ENCODE results near the gene PKD1. TPM values are rescaled to one million over a fixed set of nuclear protein-coding genes. Genes with fewer than 3 reads are reported as not detected.
"Not testable (repeated sequence)": the region's sequence is repeated elsewhere in the genome, so short reads cannot be mapped to it uniquely, and the experiment has no call there.

The PKD1 gene
- total RNA-seq, 1 experiment from 2014 or later, result 137 TPM

GRCh38 chr16:2142942-2143877 is 7.5 kb upstream of the PKD1 start:
- no TSS peak for BruUV-seq (replicated peaks)
- POLR2A ChIA-PET, result no interaction called here
- Histone ChIP-seq H4K20me1 (ENCODE audit: insufficient read depth) (no peaks in the 10 kb centered on the region), H3K36me3 (ENCODE audit: control insufficient read depth in 1 of 2, insufficient read depth in 2 of 2, low read length in 2 of 2) (no peaks in the 10 kb centered on the region), H3K9me2 (ENCODE audit: insufficient read depth) (no peaks in the 10 kb centered on the region), H3K4me1 (ENCODE audit: control insufficient read depth in 1 of 2, insufficient read depth in 2 of 2, low read length in 2 of 2) (peaks cover 8 to 32% of the 10 kb centered on the region in 2 experiments; a peak in 3 of 4 replicates), H3K4me2 (ENCODE audit: low read length) (no peak overlapping the region), H3K9ac (ENCODE audit: low read length) (no peak overlapping the region), H3K27me3 (ENCODE audit: insufficient read depth, low read length) (no peaks in the 10 kb centered on the region), H3K4me3 (replicated peaks in 1 of 2; ENCODE audit: low read depth in 1 of 2, low read length in 2 of 2) (no peak overlapping the region), H3K27ac (ENCODE audit: low read depth, low read length) (no peak overlapping the region), H2AFZ (ENCODE audit: low read depth, low read length, poor library complexity, severe bottlenecking) (no peak overlapping the region), H3K9me3 (ENCODE audit: control insufficient read depth in 1 of 2, insufficient read depth in 1 of 2, low read depth in 1 of 2, low read length in 2 of 2) (no peaks in the 10 kb centered on the region), H3K79me2 (ENCODE audit: insufficient read depth, low read length) (no peaks in the 10 kb centered on the region)
- TF ChIP-seq ZFX (IDR thresholded peaks at IDR 0.05) (no peak), SRF (IDR thresholded peaks at IDR 0.05; ENCODE audit: low read depth) (no peak), EZH2phosphoT487 (IDR thresholded peaks at IDR 0.05; ENCODE audit: borderline replicate concordance) (no peak), ZNF274 (IDR thresholded peaks at IDR 0.05; ENCODE audit: low read depth, low read length) (no peak), MAX (IDR thresholded peaks at IDR 0.05) (no peak), EZH2 (IDR thresholded peaks at IDR 0.05) (no peak)
- DNase-seq (ENCODE audit: low read depth, low spot score), result no peak
- no peak for ATAC-seq
- intact Hi-C loops (cut with micrococcal nuclease), result loop anchor here (5.0 kb wide), 2 partner anchors 96 to 141 kb away; partner anchors contain the start of genes NTHL1 and TSC2
- RAD21 ChIA-PET (ENCODE audit: low non-redundant PET in 1 of 2, low total read pairs in 2 of 2, uncharacterized antibody in 2 of 2, unreplicated experiment in 2 of 2), result no interaction called here
- CTCF ChIA-PET, result no interaction called here

GRCh38 chr16:2135071-2135470 is 627 bp downstream of the PKD1 start:
- Histone ChIP-seq H3K4me3 (replicated peaks in 1 of 2; ENCODE audit: low read depth in 1 of 2, low read length in 2 of 2) (peak overlapping the region; percentile 50 to 56), H3K4me2 (ENCODE audit: low read length) (peak overlapping the region; percentile 65), H3K4me1 (ENCODE audit: control insufficient read depth in 1 of 2, insufficient read depth in 2 of 2, low read length in 2 of 2) (peaks cover 4 to 17% of the 10 kb centered on the region in 2 experiments; a peak in 3 of 4 replicates), H3K27ac (ENCODE audit: low read depth, low read length) (peak overlapping the region; percentile 60; the same call in 1 of the 2 replicates), H3K9ac (ENCODE audit: low read length) (peak overlapping the region; percentile 55)
- BruUV-seq (replicated peaks); H4K20me1 ChIP-seq (ENCODE audit: insufficient read depth); H3K27me3 ChIP-seq (ENCODE audit: insufficient read depth, low read length); CTCF ChIA-PET; H3K9me3 ChIP-seq (ENCODE audit: control insufficient read depth in 1 of 2, insufficient read depth in 1 of 2, low read depth in 1 of 2, low read length in 2 of 2); H2AFZ ChIP-seq (ENCODE audit: low read depth, low read length, poor library complexity, severe bottlenecking); RAD21 ChIA-PET (ENCODE audit: low non-redundant PET in 1 of 2, low total read pairs in 2 of 2, uncharacterized antibody in 2 of 2, unreplicated experiment in 2 of 2); H3K36me3 ChIP-seq (ENCODE audit: control insufficient read depth in 1 of 2, insufficient read depth in 2 of 2, low read length in 2 of 2); DNase-seq (ENCODE audit: low read depth, low spot score); H3K9me2 ChIP-seq (ENCODE audit: insufficient read depth); intact Hi-C loops (cut with micrococcal nuclease); H3K79me2 ChIP-seq (ENCODE audit: insufficient read depth, low read length); POLR2A ChIA-PET; ATAC-seq: not testable (repeated sequence)

DNA sequence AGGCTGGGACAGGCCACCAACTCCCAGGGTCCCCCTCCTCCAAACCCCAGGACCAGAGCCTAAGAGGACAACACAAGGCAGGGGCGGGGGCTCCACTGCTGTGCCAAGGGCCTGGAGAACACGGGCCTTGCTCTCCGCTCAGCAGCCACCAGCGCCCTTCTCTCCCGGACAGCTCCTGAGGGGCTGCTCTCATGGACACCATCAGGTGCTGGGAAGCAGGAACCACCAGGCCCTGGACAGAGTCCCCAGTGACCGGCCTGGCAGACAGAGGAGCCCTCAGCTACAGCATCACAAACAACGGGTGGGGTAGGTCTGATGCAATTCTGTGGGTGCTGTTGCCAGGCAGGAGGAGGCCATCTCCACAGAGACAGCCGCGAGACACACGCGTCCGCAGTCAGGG is 1.9 kb downstream of the PKD1 start:
- H3K4me3 ChIP-seq (replicated peaks in 1 of 2; ENCODE audit: low read depth in 1 of 2, low read length in 2 of 2); POLR2A ChIA-PET; H3K9me2 ChIP-seq (ENCODE audit: insufficient read depth); CTCF ChIA-PET; H3K9me3 ChIP-seq (ENCODE audit: control insufficient read depth in 1 of 2, insufficient read depth in 1 of 2, low read depth in 1 of 2, low read length in 2 of 2); H3K36me3 ChIP-seq (ENCODE audit: control insufficient read depth in 1 of 2, insufficient read depth in 2 of 2, low read length in 2 of 2); H4K20me1 ChIP-seq (ENCODE audit: insufficient read depth); intact Hi-C loops (cut with micrococcal nuclease); H3K27ac ChIP-seq (ENCODE audit: low read depth, low read length); H3K9ac ChIP-seq (ENCODE audit: low read length); RAD21 ChIA-PET (ENCODE audit: low non-redundant PET in 1 of 2, low total read pairs in 2 of 2, uncharacterized antibody in 2 of 2, unreplicated experiment in 2 of 2); BruUV-seq (replicated peaks); H3K27me3 ChIP-seq (ENCODE audit: insufficient read depth, low read length); H3K4me2 ChIP-seq (ENCODE audit: low read length); ATAC-seq; H2AFZ ChIP-seq (ENCODE audit: low read depth, low read length, poor library complexity, severe bottlenecking); DNase-seq (ENCODE audit: low read depth, low spot score); H3K79me2 ChIP-seq (ENCODE audit: insufficient read depth, low read length): not testable (repeated sequence)
- peaks cover 11 to 29% of the 10 kb centered on the region in 2 experiments for H3K4me1 ChIP-seq (ENCODE audit: control insufficient read depth in 1 of 2, insufficient read depth in 2 of 2, low read length in 2 of 2)

Measured in HCT116 (cell line).